ENCODE data around the gene WNT5B.
A peak's percentile ranks its signal among the peaks of the same experiment; 100 is the strongest.

The WNT5B gene

DNA sequence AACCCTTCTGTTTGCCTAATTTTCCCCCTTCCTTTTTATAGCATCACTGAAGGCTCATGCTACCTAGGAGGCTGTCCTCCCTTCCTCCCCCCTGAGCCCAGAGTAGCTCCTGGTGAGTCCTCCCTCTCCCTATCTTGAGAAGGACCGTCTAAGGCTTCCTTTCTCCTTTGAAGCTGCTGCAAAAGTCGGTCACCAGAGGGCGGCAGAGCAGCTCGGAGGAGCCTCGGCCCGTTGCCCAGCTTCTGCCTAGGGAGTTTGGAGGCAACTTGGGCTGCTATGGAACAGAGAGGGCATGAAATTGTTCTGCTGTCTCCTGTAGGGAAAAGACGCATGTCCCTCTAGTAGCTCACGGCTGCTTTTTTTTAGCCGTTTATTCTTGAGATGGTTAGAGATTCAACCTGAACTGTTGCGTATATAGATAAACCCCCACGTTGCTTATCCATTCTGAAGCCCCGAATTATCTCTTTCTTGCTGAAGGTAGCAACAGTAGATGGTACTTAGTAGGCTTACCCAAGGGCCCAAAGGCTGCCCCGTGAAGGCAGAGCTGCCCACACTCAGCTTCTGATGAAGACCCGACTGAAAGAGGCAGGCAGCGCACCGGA is 5.7 kb downstream of the WNT5B start:
- no peak for DNase-seq (ENCODE audit: low read depth)
- no peak overlapping the region for H3K4me3 ChIP-seq (ENCODE audit: control insufficient read depth, low read depth, low read length)
- TF ChIP-seq, protein P1, sequence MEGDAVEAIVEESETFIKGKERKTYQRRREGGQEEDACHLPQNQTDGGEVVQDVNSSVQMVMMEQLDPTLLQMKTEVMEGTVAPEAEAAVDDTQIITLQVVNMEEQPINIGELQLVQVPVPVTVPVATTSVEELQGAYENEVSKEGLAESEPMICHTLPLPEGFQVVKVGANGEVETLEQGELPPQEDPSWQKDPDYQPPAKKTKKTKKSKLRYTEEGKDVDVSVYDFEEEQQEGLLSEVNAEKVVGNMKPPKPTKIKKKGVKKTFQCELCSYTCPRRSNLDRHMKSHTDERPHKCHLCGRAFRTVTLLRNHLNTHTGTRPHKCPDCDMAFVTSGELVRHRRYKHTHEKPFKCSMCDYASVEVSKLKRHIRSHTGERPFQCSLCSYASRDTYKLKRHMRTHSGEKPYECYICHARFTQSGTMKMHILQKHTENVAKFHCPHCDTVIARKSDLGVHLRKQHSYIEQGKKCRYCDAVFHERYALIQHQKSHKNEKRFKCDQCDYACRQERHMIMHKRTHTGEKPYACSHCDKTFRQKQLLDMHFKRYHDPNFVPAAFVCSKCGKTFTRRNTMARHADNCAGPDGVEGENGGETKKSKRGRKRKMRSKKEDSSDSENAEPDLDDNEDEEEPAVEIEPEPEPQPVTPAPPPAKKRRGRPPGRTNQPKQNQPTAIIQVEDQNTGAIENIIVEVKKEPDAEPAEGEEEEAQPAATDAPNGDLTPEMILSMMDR (IDR thresholded peaks at IDR 0.05; ENCODE audit: control insufficient read depth, insufficient read depth, low read depth, low read length, missing control alignments) = peak; percentile 93

DNA sequence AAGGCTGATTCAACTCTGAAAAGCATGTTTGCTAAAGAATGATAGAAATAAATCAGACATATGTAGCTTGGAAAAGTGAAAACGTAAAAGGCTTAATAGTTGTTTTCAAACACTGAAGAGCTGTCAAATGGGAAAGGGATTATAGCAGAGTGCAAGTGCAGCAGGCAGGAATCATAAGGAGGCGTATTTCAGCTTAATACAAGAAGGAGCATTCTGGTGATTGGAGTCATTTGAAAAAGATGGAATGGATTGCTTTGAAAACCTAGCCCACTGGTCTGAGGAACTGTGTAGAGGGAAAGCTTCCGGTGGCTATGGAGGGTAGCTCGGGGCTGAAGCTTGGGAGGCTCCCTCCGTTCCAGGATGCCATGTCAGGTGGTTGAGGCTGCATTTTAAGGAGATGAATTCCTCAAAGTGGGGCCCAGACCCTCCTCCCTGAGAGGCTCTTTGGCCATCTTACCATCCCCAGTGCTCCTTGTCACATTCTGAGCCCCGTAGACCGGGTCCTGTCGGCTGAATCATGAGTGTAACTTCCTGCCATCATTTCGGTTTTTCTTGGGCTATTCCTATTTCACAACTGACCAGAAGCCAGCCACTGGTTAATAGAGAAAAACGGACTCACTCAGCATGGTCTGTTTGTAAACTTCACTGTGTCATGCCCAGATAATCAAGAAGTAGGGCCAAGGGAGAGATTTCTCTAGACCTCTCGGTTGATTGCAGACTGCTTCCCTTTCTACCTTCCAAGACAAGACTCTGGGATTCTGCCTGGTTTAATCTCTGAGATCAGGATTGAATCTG is 6.5 kb downstream of the WNT5B start:
- H3K4me3 ChIP-seq (ENCODE audit: control insufficient read depth, low read depth, low read length) = no peak overlapping the region
- TF ChIP-seq, protein P1 (IDR thresholded peaks at IDR 0.05; ENCODE audit: control insufficient read depth, insufficient read depth, low read depth, low read length, missing control alignments) = no peak
- no peak for DNase-seq (ENCODE audit: low read depth)

DNA sequence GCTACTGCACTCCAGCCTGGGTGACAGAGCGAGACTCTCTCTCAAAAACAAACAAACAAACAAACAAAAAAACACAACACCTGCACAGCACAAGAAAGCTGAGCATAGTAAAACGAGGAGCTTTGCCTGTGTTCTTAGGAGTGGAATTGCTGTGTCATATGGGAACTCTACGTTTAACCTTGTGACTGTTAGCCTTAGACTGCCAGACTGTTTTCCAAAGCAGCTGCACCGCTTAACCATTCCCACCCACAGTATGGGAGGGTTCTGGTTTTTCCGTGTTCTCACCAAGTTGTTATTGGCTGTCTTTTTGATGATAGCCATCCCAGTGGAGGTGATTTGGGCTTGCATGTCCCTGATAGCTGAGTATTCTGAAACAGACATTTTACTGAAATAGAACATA is 9.2 kb downstream of the WNT5B start:
- no peak for DNase-seq (ENCODE audit: low read depth)
- TF ChIP-seq, protein P1 (IDR thresholded peaks at IDR 0.05; ENCODE audit: control insufficient read depth, insufficient read depth, low read depth, low read length, missing control alignments) = no peak
- H3K4me3 ChIP-seq (ENCODE audit: control insufficient read depth, low read depth, low read length) = no peak overlapping the region

DNA sequence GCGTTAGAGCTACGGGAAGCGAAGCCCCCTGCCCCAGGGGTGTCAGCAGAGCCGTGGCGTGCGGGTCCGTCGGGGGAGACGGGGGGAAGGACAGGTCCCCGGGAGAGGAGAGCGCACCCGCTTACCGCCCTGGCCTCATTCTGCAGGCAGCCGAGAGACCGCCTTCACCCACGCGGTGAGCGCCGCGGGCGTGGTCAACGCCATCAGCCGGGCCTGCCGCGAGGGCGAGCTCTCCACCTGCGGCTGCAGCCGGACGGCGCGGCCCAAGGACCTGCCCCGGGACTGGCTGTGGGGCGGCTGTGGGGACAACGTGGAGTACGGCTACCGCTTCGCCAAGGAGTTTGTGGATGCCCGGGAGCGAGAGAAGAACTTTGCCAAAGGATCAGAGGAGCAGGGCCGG is 10.5 kb downstream of the WNT5B start:
- H3K4me3 ChIP-seq (ENCODE audit: control insufficient read depth, low read depth, low read length) = no peak overlapping the region
- DNase-seq (ENCODE audit: low read depth) = no peak
- TF ChIP-seq, protein P1 (IDR thresholded peaks at IDR 0.05; ENCODE audit: control insufficient read depth, insufficient read depth, low read depth, low read length, missing control alignments) = no peak

DNA sequence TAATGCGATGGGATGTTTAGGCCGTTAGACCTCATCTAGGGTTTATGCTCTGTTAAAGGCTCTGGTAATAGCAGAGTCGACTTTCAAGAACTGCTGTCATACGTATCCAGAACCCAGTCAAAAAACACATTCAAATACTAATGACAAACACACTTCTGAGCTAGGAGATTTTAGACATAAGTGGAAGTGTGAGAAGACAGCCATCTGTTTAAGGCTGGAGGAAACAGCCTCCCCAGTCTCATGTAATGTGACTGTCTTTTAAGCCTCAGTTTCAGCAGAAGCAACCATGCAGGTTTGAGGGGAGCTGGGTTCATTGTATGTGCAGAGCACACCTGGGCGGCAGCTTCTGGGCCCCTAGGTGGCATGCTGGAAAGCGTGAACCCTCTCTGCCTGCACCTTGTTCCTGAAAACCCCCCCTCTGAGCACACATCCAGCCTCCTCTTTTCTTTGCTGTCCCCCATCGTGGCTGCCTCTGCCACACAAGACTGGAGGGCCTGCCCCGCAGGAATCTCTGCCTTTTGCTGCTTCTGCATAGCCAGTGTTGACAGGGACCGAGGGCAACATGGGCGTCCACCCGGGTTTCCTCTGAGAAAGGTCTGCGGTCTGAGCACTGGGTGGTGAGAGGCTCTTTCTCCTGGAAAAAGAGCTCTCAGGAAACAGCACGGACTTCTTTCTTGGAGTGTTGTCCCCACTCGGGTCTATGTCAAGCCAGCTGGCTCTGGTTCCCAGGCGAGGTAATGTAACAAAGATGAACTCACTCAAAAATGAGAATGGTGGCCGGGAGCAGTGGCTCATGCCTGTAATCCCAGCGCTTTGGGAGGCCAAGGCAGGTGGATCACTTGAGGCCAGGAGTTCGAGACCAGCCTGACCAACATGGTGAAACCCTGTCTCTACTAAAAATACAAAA is 11.6 kb downstream of the WNT5B start:
- no peak for DNase-seq (ENCODE audit: low read depth)
- no peak overlapping the region for H3K4me3 ChIP-seq (ENCODE audit: control insufficient read depth, low read depth, low read length)
- TF ChIP-seq, protein P1 (IDR thresholded peaks at IDR 0.05; ENCODE audit: control insufficient read depth, insufficient read depth, low read depth, low read length, missing control alignments) = no peak

DNA sequence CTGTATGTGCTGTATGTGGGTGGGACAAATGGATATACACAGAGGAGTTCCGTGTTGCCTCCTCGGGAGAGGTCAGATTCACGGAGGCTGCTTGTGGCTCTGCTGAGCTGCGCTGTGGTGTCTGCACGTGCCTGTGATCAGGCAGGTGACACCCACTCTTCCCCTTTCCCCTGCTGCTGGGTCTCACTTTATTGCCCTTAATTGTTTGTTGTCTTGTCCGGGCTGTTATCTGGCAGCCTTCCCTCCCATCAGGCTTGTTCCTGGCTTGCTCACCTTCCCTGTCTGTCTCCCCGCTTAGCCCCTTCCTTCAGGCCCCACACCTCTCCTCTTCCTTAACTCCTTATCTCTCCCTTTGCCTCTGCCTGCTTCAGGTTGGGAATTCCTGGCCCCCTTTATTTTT is 13.5 kb downstream of the WNT5B start:
- DNase-seq (ENCODE audit: low read depth) = no peak
- H3K4me3 ChIP-seq (ENCODE audit: control insufficient read depth, low read depth, low read length) = no peak overlapping the region
- TF ChIP-seq, protein P1 (IDR thresholded peaks at IDR 0.05; ENCODE audit: control insufficient read depth, insufficient read depth, low read depth, low read length, missing control alignments) = no peak
